Stimulated activated naive CD8-positive, alpha-beta T cell treated with anti-CD3 and anti-CD28 coated beads, Interleukin-15, Interleukin-2, amounts not matched to agents 100 ng/mL and 50 ng/mL, for 24 hours (primary cell): Measurements from ENCODE around the gene OBI1.

ENCODE experiments used
- H3K27ac Mint-ChIP-seq: one replicate; pipeline ENCODE4 v1.8.0; 2021; ENCODE audit warnings: mild to moderate bottlenecking, mixed read lengths
- H3K27me3 Mint-ChIP-seq: one replicate; pipeline ENCODE4 v1.8.0; 2021; ENCODE audit warnings: mixed read lengths
- H3K36me3 Mint-ChIP-seq: one replicate; pipeline ENCODE4 v1.8.0; 2021; ENCODE audit warnings: low read depth, mixed read lengths
- H3K4me1 Mint-ChIP-seq: one replicate; pipeline ENCODE4 v1.8.0; 2021; ENCODE audit warnings: low read depth, mixed read lengths
- H3K4me3 Mint-ChIP-seq: one replicate; pipeline ENCODE4 v1.8.0; 2021; ENCODE audit warnings: mild to moderate bottlenecking, mixed read lengths
- H3K9me3 Mint-ChIP-seq: one replicate; pipeline ENCODE4 v1.8.0; 2021; ENCODE audit warnings: mixed read lengths

The OBI1 gene

DNA sequence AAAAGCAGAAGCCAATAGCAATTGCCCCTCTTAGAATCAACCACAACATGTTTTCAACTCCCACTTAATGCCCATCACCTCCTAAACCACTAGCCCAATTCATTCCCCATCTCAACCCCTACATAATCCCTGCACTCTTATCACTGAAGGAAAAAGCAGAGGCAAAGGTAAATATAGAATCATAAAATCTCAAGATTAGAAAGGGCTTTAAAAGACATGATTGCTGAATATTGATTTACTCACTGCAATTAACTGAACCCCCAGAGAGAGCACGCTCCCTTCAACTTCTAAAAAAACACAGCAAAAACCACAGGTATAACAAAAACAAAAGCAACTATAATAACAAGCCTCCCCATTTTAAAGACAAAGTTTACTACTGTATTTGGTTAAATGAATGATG lies 40.5 kb downstream of the OBI1 start:
- H3K4me3 Mint-ChIP-seq, result no peak overlapping the region
- H3K4me1 Mint-ChIP-seq, result no peaks in the 10 kb centered on the region
- H3K36me3 Mint-ChIP-seq, result peaks cover 84% of the 10 kb centered on the region
- H3K27ac Mint-ChIP-seq, result no peak overlapping the region
- no peaks in the 10 kb centered on the region for H3K9me3 Mint-ChIP-seq
- no peaks in the 10 kb centered on the region for H3K27me3 Mint-ChIP-seq

DNA sequence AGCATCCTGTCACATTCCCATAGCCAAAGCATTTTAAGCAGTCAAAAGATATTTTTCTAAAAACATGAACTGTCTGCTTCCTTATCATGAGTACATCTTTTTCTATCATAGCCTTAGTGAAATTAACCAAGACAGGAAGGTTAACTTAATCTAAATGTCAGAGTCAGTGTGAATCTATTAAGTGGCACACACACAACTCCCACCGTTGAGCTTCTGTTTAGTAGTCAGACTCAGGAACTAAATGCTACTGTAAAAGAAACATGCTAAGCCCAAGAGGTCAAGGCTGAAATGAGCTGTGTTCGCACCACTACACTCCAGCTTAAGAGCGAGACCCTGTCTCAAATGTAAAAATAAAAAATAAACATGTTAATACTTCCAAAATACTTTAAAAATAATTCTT lies 47.9 kb downstream of the OBI1 start:
- Mint-ChIP-seq H3K27me3 (peaks cover 60% of the 10 kb centered on the region), H3K36me3 (peaks cover 28% of the 10 kb centered on the region), H3K27ac (no peak overlapping the region), H3K4me1 (peaks cover 31% of the 10 kb centered on the region), H3K4me3 (no peak overlapping the region), H3K9me3 (no peaks in the 10 kb centered on the region)

DNA sequence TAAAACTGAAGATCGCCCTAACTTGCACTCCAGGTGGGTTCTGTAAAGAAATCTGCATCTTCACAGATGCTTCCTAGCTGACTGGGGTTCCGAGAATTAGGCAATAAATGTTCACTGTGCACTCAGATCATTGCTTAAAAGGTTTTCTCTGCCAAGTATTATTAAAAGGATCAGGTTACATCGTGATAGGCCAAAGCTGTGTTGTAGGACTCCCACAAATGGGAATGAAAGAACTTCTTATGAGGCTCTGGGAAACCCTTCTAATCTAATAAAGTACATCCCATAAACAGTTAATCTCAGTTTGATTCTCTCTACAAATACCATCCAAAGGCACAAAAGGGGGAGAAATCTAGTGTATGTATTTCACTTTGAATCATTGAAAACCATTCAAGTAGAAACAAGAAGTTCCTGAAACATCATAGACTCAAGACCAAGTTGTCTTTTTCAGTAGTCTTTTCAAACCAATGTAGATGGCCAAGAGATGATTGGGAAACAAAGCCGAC lies 48.5 kb downstream of the OBI1 start:
- peak overlapping the region; percentile 8 for H3K4me3 Mint-ChIP-seq
- peaks cover 31% of the 10 kb centered on the region for H3K4me1 Mint-ChIP-seq
- peaks cover 66% of the 10 kb centered on the region for H3K27me3 Mint-ChIP-seq

DNA sequence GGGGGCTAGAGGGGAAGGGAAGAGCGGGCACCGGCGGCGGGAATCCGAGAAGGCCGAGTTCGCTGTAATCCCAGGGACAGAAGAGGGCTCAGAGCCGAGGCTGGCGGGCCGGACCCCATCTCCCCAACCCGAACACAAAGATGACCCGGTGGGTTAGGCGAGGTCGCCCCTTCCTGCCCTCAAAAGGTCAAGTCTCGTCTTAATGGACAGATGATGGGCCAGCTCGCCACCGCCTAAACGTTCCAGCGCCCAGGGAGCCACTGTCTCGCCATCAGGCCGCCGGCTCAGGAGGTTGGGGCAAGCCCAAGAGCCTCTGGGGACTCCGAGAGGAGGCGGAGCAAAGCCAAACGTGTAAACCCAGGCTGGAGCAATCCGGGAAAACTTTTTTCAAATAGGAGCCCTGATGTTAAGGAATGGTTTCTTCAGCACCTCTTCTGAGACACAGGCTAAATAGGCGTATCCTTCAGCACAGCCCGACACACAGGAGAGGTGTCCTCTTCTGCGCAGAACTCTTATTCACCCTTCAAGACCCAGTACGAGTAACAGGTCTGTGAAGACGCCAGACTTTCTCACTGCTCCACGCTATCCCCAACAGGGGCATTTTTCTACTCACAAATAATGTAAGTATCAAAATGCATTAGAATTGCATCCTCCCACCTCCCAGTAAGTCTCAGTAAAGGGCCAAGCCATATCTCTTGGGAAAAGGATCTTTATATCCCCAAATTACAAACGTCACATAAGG lies 49.3 kb downstream of the OBI1 start:
- peaks cover 31% of the 10 kb centered on the region for H3K4me1 Mint-ChIP-seq
- no peaks in the 10 kb centered on the region for H3K9me3 Mint-ChIP-seq
- peaks cover 74% of the 10 kb centered on the region for H3K27me3 Mint-ChIP-seq
- no peak overlapping the region for H3K27ac Mint-ChIP-seq
- peaks cover 14% of the 10 kb centered on the region for H3K36me3 Mint-ChIP-seq
- peak overlapping the region; percentile 70 for H3K4me3 Mint-ChIP-seq

More for the DNA sequence above, 48.5 kb downstream of the OBI1 start:
- H3K36me3 Mint-ChIP-seq, result peaks cover 22% of the 10 kb centered on the region
- no peak overlapping the region for H3K27ac Mint-ChIP-seq
- H3K9me3 Mint-ChIP-seq, result no peaks in the 10 kb centered on the region

DNA sequence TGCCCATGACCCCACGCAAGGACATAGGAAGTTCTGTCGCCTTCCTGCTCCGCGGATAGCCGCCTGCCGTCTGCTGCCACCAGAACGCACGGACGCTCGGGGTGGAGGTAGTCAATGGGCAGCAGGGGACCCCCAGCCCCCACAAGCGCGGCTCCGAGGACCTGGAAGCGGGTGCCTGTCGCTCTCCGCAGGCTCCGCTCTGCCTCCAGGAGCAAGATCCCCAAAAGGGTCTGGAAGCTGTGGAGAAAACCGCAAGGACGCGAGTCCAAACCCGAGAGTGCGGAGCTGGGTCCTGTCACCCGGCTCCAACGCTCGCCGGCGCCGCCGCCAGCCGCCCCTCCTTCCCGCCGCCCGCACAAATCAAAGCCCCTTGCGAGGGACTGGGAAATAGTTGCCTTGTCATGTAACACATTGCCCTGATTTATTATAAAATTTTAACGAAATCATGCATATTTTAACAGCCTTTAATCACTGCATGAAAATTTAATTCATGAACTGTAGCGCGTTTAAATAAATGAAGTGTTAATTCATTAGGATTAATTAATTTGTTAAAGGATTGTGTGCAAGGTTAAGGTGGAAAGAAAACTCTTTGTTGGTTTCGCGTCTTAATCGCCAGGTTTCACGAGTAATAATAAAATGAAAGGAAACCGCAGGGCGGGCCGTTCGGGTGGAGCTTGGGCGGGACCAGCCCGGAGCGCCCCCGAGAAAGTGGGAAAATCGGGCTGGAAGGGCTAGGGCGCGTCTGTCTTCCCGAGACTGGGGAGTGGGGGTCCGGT lies 50.1 kb downstream of the OBI1 start:
- Mint-ChIP-seq H3K9me3 (no peaks in the 10 kb centered on the region), H3K36me3 (peaks cover 7% of the 10 kb centered on the region), H3K4me3 (peak overlapping the region; percentile 70), H3K27me3 (peaks cover 82% of the 10 kb centered on the region), H3K27ac (no peak overlapping the region), H3K4me1 (peaks cover 36% of the 10 kb centered on the region)

DNA sequence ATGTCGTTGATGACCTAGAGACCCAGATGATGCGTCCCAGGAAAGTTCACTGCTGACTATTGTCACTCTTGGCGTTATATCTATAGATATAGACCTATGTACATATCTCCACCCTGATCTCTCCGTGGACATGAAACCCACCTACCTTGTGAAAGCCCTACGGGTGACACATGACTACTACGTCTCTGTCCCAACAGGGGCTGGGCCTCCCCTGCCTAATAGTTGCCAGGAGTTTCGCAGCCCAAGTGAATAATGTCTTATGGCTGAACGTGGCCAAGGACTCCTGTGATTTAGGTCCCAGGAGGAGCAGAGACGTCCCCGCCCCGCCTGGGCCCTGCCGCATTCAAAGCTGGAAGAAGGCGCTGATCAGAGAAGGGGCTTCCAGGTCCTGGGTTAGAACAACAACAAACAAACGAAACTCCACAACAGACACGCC lies 50.7 kb downstream of the OBI1 start:
- H3K36me3 Mint-ChIP-seq, result peaks cover 2% of the 10 kb centered on the region
- no peaks in the 10 kb centered on the region for H3K9me3 Mint-ChIP-seq
- H3K4me1 Mint-ChIP-seq, result peaks cover 41% of the 10 kb centered on the region
- peaks cover 87% of the 10 kb centered on the region for H3K27me3 Mint-ChIP-seq
- peak overlapping the region; percentile 70 for H3K4me3 Mint-ChIP-seq
- H3K27ac Mint-ChIP-seq, result no peak overlapping the region

DNA sequence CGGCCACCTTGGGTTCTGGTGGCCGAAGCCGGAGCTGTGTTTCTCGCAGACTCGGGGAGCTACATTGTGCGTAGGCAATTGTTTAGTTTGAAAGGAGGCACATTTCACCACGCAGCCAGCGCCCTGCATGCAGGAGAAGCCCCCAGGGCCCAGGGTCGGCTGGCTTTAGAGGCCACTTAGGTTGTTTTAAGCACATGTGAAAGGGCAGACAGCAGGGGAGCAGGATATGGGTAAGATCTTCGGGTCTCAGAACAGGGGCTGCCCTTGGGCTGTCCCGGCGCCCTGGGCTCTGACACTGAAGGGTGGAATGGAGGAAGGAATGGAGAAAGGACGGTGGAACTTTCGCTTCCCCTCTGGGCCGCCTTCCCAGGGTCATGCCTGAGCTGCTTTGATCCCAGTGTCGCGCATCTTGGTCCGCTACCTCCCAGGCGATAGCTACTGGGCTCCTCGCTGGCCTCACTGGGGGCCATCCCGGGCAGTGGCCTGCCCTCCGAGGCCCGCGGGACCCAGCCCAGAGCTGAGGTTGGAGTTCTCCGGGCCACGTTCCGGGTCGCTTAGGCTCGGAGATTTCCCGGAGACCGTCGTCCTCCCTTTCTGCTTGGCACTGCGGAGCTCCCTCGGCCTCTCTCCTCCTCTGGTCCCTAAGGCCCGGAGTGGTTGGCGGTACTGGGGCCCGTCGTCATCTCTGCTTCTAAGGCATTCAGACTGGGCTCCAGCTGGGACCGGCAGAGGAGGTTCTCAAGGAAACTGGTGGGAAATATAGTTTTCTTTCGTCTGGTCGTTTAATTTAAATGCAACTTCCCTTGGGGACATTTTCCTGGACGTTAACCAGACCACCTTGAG lies 51.3 kb downstream of the OBI1 start:
- Mint-ChIP-seq H3K27me3 (peaks cover 90% of the 10 kb centered on the region), H3K27ac (no peak overlapping the region), H3K36me3 (no peaks in the 10 kb centered on the region), H3K4me3 (peak overlapping the region; percentile 70), H3K9me3 (no peaks in the 10 kb centered on the region), H3K4me1 (peaks cover 44% of the 10 kb centered on the region)

DNA sequence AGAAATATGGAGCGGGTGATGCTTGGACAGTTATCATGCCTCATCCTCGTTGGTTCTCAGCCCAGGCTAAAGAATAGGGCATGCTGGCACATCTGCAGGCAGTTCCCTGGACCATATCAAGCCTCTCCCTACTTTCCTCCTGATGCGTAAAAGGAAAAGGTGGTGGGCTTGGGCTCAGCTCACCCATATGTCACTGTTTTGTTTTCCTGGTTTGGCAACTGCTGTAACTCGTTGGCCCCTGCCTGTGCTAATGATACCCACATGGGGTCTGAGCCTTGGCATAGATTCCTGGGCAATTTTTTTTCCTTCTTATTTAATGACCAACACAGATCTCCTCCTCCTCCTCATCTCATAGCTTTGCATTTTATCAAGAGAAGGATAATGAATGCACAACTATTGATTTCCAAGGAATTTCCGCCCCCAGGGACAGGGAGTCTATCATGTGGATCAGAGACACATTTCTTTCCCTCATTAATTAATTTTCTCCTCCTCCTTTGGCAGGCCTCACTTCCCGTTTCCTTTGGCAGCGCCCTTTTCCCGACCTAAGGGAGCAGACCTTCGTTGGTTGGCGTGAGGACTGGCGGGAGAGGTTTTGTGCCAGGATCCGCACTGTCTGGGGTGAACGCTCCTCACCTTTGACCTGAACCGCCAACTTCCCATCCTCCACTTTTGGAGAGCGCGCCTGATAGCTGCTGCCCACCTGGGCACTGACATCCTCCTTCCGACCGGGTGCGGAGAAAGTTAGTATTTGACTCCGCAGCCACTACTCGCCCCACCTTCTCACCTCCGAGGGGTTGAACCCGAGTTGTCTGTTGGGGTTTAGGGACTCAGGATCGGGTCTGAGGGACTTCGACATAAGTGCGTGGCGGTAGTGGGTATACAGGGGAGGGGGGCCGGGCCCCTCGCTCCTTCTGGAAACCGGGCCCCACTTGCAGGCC lies 52.2 kb downstream of the OBI1 start:
- H3K9me3 Mint-ChIP-seq, result no peaks in the 10 kb centered on the region
- H3K4me1 Mint-ChIP-seq, result peaks cover 49% of the 10 kb centered on the region
- no peak overlapping the region for H3K4me3 Mint-ChIP-seq
- H3K36me3 Mint-ChIP-seq, result no peaks in the 10 kb centered on the region
- H3K27ac Mint-ChIP-seq, result no peak overlapping the region
- peaks cover 92% of the 10 kb centered on the region for H3K27me3 Mint-ChIP-seq

DNA sequence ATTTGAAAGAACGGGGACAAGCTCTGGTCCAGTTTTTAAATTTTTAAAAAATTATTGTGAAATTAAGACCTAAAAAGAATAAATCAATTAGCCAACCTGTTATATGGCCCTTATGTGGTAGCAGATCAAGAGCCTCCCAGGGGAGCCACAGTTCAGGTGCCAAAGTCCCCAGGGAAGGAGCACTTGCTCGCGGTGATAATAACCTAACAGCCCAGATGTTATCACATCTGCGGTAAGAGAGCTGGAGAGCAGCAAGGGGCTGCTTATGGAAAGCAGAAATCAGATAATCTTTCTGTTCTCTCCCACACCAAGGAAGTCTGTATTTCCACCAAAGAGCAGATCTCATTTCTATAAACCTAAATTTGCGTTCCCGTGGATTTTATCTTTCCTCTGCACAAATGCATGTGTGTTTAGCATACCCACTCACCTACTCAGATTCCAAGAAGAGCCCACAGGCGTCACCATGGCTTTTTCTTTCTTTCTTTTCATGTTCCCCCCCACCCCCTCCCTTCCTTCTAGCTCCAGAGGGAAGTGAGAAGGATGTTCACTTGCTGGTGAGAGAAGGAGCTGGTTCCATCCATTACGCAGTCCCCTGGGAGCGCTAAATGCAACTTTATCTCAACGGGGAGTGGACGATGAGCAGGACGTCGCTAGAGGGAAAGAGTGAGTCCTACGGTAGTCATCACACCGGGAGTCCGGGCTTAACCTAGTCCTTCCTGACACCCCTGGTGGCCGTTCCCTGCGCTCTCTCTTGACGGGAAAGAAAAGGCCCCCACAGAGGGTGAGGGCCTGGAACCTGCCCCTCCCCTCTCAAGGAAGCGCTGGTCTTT lies 54.0 kb downstream of the OBI1 start:
- H3K27ac Mint-ChIP-seq, result no peak overlapping the region
- H3K4me3 Mint-ChIP-seq, result no peak overlapping the region
- peaks cover 91% of the 10 kb centered on the region for H3K27me3 Mint-ChIP-seq
- no peaks in the 10 kb centered on the region for H3K9me3 Mint-ChIP-seq
- peaks cover 53% of the 10 kb centered on the region for H3K4me1 Mint-ChIP-seq
- peaks cover 4% of the 10 kb centered on the region for H3K36me3 Mint-ChIP-seq

DNA sequence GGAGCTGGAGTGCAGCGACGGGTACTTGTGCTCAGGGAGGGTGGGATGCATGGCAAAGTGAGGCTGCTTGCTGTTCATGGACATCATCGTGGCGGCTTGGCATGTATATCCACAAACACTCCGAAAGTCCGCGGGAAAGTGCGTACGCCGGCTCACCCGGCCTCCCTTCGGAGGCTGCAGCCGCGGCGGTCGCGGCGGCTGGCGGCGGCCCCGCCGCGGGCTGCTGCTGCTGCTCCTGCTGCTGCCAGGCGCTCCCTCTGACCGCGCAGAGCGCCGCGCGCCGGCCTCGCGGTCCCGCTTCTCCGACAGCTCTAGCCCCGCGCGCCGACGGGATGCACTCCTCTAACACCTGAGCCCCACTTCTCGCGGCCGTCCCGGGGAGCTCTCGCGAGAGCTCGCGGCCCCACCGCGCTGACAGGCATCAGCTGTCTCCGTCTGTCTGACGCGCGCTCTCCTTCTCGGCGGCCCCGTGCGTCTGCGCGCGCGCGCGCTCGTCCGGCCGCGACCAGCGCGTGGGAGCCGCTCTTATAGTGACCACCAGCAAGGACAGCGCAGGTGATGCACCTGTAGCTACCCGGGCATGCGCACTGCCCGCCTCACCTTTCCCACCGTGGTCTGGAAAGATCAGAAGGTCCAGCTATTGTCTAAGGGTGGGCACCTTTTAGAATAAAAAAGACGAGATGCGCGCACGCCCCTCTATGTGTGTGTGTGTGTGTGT lies 55.6 kb downstream of the OBI1 start, which contains the start of gene POU4F1:
Gene POU4F1, minus strand, starts transcription at position 313 of the 718 bp plus-strand sequence. Its CDS starts 226 bp downstream, at position 87.
- peak within 1 kb of the TSS; percentile 74 for H3K4me3 Mint-ChIP-seq
- peaks cover 42% of the 10 kb centered on the region for H3K4me1 Mint-ChIP-seq
- H3K27me3 Mint-ChIP-seq, result peaks cover 91% of the 10 kb centered on the region
- no peaks in the 10 kb centered on the region for H3K9me3 Mint-ChIP-seq
- peaks cover 4% of the 10 kb centered on the region for H3K36me3 Mint-ChIP-seq
- peak within 1 kb of the TSS; percentile 63 for H3K27ac Mint-ChIP-seq

DNA sequence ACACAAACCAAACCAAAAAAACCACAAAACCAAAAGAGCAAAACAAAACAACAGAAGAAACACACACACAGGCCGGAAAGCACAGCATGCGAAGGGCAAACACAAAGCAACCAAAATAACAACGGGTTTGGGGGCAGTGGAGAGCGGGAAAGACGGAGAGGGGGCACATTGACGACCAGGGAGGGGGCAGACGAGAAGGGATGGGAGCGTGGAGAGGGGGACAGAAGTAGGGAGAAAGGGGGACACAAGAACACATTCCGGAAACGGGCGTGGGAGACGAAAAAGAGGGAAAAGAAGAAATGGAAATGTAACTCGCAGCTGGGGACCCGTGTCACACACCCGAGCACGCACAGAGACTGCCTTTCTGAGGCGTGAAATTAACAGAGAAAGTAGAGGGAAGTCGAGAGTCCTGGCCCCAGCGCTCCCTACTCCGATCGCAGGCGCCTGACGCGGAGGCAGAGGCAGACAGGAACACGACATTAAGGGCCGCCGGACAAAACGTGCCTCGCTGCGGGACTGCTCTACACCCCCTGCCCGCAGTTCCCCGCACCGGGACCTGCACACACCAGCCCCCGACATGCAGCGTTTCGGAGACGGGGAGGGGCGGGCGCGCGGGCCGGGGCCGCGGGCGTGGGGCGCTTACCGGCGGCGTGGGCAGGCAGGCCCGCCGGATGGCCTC lies 56.3 kb downstream of the OBI1 start:
- Mint-ChIP-seq H3K4me3 (peak overlapping the region; percentile 74), H3K27me3 (peaks cover 89% of the 10 kb centered on the region), H3K4me1 (peaks cover 38% of the 10 kb centered on the region), H3K9me3 (no peaks in the 10 kb centered on the region), H3K36me3 (peaks cover 4% of the 10 kb centered on the region), H3K27ac (peak overlapping the region; percentile 46)

DNA sequence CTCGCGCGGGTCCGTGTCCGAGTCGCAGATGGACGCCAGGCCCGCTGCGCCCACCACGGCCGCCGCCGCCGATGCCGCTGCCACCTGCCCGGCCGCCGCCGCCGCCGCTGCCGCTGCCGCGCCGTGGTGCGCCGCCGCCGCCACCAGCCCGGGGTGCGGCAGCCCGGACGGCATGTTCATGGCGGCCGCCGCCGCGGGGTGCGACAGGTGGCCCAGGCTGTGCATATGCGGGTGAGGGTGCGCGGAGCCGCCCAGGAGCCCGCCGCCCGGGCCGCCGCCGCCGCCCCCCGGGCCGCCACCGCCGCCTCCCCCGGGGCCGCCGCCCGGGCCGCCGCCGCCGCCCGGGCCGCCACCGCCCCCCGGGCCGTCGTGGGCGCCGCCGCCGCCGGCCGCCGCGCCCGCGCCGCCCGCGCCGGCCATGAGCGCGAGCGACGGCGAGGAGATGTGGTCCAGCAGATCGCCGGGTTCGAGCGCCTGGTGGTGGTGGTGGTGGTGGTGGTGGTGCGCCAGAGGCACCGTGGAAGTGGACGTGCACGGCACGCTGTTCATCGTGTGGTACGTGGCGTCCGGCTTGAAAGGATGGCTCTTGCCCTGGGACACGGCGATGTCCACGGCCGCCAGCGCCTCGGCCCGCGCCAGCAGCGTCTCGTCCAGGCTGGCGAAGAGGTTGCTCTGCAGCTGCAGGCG lies 56.9 kb downstream of the OBI1 start:
- Mint-ChIP-seq H3K36me3 (peaks cover 9% of the 10 kb centered on the region), H3K27ac (peak overlapping the region; percentile 46), H3K4me3 (peak overlapping the region; percentile 74), H3K27me3 (peaks cover 89% of the 10 kb centered on the region), H3K9me3 (no peaks in the 10 kb centered on the region), H3K4me1 (peaks cover 34% of the 10 kb centered on the region)
